Retinal pigment epithelial cell (primary cell): ENCODE results near the gene SSH2.

ENCODE experiments used
- DNase-seq: peaks from one replicate; pipeline ENCODE4 v3.0.0-alpha.2; 2010; ENCODE audit warnings: low read depth
- H3K4me3 ChIP-seq: 2 replicates; pipeline ENCODE4 v1.5.1; 2011; ENCODE audit warnings: mild to moderate bottlenecking, low read length, control low read depth, moderate library complexity
- CTCF ChIP-seq: conservative IDR thresholded peaks from 2 replicates; pipeline ENCODE4 v1.5.1; 2011; ENCODE audit warnings: low read depth, low read length, control low read depth, inconsistent platforms

SSH2 gene

GRCh38 chr17:29612094-29612403 is 318.0 kb downstream of the SSH2 start:
- TF ChIP-seq CTCF = no peak
- H3K4me3 ChIP-seq = no peak overlapping the region
- no peak for DNase-seq

- TF ChIP-seq CTCF = no peak
- H3K4me3 ChIP-seq = no peak overlapping the region
- no peak for DNase-seq
Observed at GRCh38 chr17:29611351-29612093, 318.5 kb downstream of the SSH2 start.

GRCh38 chr17:29610395-29610794 is 319.6 kb downstream of the SSH2 start:
- DNase-seq = no peak
- no peak overlapping the region for H3K4me3 ChIP-seq
- no peak for TF ChIP-seq CTCF

GRCh38 chr17:29608986-29609385 is 321.0 kb downstream of the SSH2 start:
- no peak for TF ChIP-seq CTCF
- no peak overlapping the region for H3K4me3 ChIP-seq

GRCh38 chr17:29607557-29608195 is 322.4 kb downstream of the SSH2 start:
- TF ChIP-seq CTCF = no peak
- H3K4me3 ChIP-seq = no peak overlapping the region
- no peak for DNase-seq

More at GRCh38 chr17:29608986-29609385, 321.0 kb downstream of the SSH2 start:
- no peak for DNase-seq

GRCh38 chr17:29603109-29603674 is 326.8 kb downstream of the SSH2 start:
- H3K4me3 ChIP-seq = no peak overlapping the region
- no peak for TF ChIP-seq CTCF
- DNase-seq = no peak
